H4 (cell line): ENCODE data around the gene PBX1. TPM values are rescaled to one million over a fixed set of nuclear protein-coding genes. Genes with fewer than 3 reads are reported as not detected.
"Not testable (repeated sequence)": the region's sequence is repeated elsewhere in the genome, so short reads cannot be mapped to it uniquely, and the experiment has no call there.

ENCODE experiments used
- DNase-seq: peaks from one replicate; pipeline ENCODE4 v3.0.0-alpha.2; 2015; ENCODE audit warnings: low spot score
- total RNA-seq: library from RNA; depleted of rRNA; stranded (reverse); fragments of >200 nt; shearing (Covaris generic); gene quantifications from 2 replicates; pipeline ENCODE4 v1.2.3, GENCODE V29; 2014

The PBX1 gene
- total RNA-seq, 1 experiment from 2014 or later: 25.8 TPM

- DNase-seq: no peak
Observed at GRCh38 chr1:164640686-164641352, 81.8 kb downstream of the PBX1 start.

- no peak for DNase-seq
Observed at GRCh38 chr1:164641353-164641730, 82.4 kb downstream of the PBX1 start.

- DNase-seq: no peak
Observed at GRCh38 chr1:164643018-164643417, 84.0 kb downstream of the PBX1 start.

- DNase-seq: no peak
Observed at GRCh38 chr1:164644268-164644667, 85.3 kb downstream of the PBX1 start.

- peak; percentile 62 for DNase-seq
Observed at GRCh38 chr1:164644774-164645644, 86.0 kb downstream of the PBX1 start.

GRCh38 chr1:164645921-164646320 is 86.9 kb downstream of the PBX1 start:
- no peak for DNase-seq

GRCh38 chr1:164647211-164647610 is 88.2 kb downstream of the PBX1 start:
- no peak for DNase-seq

GRCh38 chr1:164648636-164649035 is 89.7 kb downstream of the PBX1 start:
- no peak for DNase-seq

GRCh38 chr1:164649146-164649545 is 90.2 kb downstream of the PBX1 start:
- DNase-seq: no peak

GRCh38 chr1:164650531-164650930 is 91.5 kb downstream of the PBX1 start:
- no peak for DNase-seq

GRCh38 chr1:164651351-164651951 is 92.5 kb downstream of the PBX1 start:
- DNase-seq: peak; percentile 86

- DNase-seq: not testable (repeated sequence)
Observed at GRCh38 chr1:164652969-164653368, 94.0 kb downstream of the PBX1 start.

- no peak for DNase-seq
Observed at GRCh38 chr1:164653705-164654104, 94.7 kb downstream of the PBX1 start.

GRCh38 chr1:164654200-164654599 is 95.2 kb downstream of the PBX1 start:
- no peak for DNase-seq

- DNase-seq: no peak
Observed at GRCh38 chr1:164658864-164659263, 99.9 kb downstream of the PBX1 start.

- no peak for DNase-seq
Observed at GRCh38 chr1:164659621-164660411, 100.8 kb downstream of the PBX1 start.

- peak; percentile 66 for DNase-seq
Observed at GRCh38 chr1:164660412-164660772, 101.4 kb downstream of the PBX1 start.

GRCh38 chr1:164660775-164661174 is 101.8 kb downstream of the PBX1 start:
- no peak for DNase-seq

GRCh38 chr1:164662462-164662861 is 103.5 kb downstream of the PBX1 start:
- no peak for DNase-seq

GRCh38 chr1:164662955-164663354 is 104.0 kb downstream of the PBX1 start:
- DNase-seq: no peak

GRCh38 chr1:164664127-164664526 is 105.1 kb downstream of the PBX1 start:
- DNase-seq: no peak

- DNase-seq: no peak
Observed at GRCh38 chr1:164667001-164667400, 108.0 kb downstream of the PBX1 start.
